ENCODE measurements around the gene NKX1-1. TPM values are rescaled to one million over a fixed set of nuclear protein-coding genes. Genes with fewer than 3 reads are reported as not detected.
"Not testable (repeated sequence)": the region's sequence is repeated elsewhere in the genome, so short reads cannot be mapped to it uniquely, and the experiment has no call there.

NKX1-1 gene
- total RNA-seq, 1 donor = not detected

DNA sequence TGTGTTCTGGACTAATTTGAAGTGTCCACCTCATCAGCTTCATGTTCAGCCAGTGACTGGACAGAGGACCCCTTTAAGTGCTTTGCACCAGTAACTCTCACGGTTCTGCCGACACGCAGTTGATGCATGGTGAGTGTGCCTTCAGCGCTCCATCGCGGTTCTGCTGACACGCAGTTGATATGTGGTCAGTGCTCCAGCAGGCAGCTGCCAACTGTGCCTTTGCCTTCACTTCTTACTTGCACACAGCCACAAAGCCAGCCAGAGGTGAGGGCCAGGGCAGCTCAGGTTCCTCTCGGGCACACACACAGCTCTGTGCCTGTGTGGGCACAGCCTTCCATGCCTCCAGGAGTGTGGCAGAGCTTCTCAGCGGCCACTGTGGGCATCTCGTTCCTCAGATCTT lies 12.4 kb downstream of the NKX1-1 start:
- TF ChIP-seq, protein P1, sequence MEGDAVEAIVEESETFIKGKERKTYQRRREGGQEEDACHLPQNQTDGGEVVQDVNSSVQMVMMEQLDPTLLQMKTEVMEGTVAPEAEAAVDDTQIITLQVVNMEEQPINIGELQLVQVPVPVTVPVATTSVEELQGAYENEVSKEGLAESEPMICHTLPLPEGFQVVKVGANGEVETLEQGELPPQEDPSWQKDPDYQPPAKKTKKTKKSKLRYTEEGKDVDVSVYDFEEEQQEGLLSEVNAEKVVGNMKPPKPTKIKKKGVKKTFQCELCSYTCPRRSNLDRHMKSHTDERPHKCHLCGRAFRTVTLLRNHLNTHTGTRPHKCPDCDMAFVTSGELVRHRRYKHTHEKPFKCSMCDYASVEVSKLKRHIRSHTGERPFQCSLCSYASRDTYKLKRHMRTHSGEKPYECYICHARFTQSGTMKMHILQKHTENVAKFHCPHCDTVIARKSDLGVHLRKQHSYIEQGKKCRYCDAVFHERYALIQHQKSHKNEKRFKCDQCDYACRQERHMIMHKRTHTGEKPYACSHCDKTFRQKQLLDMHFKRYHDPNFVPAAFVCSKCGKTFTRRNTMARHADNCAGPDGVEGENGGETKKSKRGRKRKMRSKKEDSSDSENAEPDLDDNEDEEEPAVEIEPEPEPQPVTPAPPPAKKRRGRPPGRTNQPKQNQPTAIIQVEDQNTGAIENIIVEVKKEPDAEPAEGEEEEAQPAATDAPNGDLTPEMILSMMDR (IDR thresholded peaks at IDR 0.05; ENCODE audit: insufficient read depth, low read depth, low read length) = no peak
- no peak overlapping the region for H3K4me3 ChIP-seq (ENCODE audit: low read depth, low read length)
- DNase-seq (ENCODE audit: low read depth) = no peak

DNA sequence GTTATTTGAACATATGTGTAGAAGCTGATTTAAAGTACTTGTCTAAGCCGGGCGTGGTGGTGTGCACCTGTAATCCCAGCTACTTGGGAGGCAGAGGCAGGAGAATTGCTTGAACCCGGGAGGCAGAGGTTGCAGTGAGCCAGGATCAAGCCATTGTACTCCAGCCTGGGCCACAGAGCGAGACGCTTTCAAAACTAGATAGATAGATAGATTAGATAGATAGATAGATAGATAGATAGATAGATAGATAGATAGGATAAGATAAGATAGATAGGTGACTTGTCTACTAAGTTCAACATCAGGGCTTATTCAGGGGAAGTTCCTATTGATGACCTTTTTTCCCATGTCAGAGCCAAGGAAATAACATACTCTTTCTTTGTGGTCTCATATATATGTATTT lies 12.9 kb downstream of the NKX1-1 start:
- not testable (repeated sequence) for DNase-seq (ENCODE audit: low read depth)

DNA sequence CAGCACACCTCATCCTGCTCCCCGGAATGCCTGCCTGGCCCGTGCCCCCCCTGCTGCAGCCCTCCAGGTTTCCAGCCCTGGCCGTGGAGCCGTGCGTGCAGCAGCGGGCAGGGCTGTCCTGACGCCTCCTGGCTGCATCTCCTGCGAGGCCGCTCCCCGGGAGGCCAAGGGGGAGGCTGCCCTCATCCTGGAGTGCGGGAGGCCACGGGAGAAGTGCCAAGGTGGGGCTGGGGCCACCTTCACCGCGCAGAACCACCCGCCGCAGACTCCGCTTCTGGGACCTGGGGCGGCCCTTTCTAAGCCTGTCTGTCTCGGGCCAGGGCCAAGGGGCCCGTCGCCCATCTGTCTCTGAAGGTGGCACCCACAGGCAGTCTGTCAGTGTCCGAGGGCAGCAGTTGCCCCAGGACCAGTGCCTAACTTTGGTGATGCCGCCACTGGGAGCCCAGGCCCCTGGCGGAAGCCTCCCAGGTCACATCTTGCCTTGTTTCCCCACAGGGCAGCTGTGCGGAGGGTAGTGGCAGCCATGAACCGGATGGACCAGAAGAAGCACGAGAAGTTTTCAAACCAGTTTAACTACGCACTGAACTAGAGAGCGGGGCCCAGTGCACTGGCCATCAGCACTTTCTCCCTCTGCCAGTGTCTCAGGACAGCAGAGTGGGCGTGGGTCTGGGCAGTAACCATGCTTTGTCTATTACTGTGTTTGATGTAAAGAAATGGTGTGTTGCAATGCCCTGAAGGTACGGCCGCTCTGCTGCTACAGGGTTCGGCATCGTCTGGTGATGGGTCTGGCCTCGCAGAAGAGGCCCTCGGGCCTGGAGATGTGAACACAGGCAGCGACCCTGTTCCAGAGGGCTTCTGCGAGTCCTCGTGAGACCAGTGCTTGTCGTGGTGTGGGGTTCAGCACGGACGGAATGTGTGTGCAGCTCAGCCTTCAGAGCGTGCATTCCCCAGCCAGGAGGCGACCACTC lies 20.6 kb downstream of the NKX1-1 start:
- TF ChIP-seq, protein P1 (IDR thresholded peaks at IDR 0.05; ENCODE audit: insufficient read depth, low read depth, low read length) = no peak
- no peak for DNase-seq (ENCODE audit: low read depth)
- H3K4me3 ChIP-seq (ENCODE audit: low read depth, low read length) = no peak overlapping the region

More for the DNA sequence above, 12.9 kb downstream of the NKX1-1 start:
- H3K4me3 ChIP-seq (ENCODE audit: low read depth, low read length) = not testable (repeated sequence)

DNA sequence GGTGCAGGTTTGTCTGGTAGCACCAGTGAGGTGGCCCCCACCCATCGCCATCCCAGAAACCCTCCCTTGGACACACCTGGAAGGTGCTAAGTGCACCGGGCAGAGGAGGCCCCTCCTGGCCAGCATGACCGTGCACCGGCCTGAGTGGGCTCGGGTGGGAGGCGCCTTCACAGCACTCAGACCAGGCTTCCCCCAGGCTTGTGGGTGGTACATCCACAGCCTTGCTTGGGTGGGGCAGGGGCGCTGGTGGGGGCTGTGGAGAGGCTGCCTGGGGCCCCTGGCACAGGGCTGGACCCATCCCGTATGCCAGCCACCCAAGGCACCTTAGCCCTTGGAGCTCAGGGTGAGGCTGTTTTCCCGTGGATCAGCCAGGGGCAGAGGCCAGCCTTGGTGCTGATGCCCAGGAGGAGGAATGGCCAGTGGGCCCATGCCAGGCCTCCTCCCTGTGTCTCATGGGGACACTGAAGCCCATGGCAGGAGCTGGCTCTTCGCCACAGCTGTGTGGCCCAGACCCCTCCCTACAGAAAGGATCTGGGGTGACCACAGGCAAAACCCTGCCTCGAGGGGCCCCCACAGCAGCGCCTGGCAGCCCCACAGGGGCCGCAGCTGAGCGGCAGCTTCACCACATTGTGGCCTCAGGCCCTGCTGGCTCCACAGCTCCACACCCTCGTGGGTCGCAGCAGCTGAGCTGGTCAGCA lies 21.4 kb downstream of the NKX1-1 start:
- DNase-seq (ENCODE audit: low read depth) = no peak
- TF ChIP-seq, protein P1 (IDR thresholded peaks at IDR 0.05; ENCODE audit: insufficient read depth, low read depth, low read length) = no peak
- H3K4me3 ChIP-seq (ENCODE audit: low read depth, low read length) = no peak overlapping the region

DNA sequence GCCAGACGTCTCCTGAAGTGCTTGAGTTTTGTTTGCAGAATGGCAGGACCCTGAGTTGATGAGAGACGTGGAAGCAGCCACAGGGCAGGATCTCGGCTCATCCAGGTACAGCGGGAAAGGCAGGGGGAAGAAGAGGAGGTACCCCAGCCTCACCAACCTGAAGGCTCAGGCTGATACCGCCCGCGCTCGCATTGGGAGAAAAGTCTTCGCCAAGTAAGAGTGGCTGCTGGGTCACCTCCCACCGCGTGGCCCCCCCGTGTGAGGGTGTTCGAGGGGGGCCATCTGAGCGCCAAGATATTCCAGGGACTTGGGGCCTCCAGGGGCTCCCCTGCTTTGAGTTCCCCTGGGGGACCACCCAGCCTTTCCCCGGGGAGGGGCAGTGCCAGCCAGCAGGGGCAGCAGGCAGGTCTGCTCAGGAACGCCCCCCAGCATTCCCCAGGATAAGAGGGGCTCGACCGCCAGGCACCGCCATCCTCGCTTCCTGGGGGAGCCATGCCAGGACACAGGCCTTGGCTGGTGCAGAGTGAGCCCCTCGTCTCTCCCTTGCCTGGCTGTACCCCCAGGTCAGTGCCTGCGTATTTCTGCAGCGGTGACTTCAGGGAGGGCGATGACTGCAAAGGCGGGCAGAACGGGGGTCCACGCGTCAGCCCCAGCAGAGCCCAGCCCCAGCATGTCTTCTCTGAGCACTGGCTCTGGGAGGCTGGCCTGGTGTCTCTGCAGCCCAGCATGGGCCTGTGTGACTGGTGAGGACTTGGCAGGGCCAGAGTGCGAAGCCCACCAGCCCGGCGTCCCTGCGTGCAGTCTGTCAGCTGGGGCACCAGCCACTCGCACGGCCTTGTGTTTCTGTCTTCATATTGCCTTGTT lies 22.3 kb downstream of the NKX1-1 start:
- TF ChIP-seq, protein P1 (IDR thresholded peaks at IDR 0.05; ENCODE audit: insufficient read depth, low read depth, low read length) = no peak
- DNase-seq (ENCODE audit: low read depth) = no peak
- H3K4me3 ChIP-seq (ENCODE audit: low read depth, low read length) = no peak overlapping the region

DNA sequence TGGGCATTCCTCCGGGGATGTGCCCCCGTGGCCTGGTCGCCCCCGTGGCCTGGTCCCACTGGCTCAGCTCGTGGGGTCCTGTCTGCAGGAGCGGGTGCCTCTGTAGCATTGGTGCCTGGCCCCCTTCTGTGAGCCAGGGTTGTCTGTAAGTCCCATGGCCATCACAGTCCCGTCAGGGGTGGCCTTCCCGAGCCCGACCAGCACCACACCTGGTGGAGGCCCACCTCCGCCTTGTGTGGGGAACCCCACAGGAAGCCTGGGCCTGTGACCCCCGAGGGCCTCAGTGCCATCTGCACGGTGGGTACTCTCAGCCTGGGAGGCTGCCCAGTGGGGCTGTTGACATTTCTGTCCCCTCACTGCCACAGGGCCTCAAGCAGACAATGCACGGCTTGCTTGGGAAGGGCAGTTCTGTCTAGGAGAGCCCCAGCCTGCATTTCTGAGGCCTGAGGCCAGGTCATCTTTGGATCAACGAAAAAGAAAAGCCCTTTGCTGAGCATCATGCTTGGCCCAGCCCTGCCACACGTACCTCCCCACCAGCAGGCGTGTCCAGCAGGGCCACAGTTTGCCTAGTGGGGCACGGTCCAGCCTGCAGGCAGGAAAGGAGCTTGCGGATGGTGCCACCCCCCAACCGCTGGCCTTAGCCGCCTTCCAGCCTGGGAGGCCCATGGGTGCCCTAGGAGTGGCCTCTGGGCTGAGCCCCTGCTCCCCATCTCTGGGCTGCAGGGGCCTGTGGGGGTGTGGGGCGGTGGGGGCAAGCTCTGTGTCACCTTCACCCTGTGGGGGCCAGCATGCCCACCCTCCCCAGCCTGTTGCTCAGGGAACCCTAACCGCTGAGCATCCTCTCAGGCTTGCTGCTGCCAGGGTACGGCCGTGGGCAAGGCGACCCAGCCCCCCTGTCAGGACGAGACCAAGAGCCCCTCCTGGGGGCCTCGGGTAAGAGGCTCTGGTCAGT lies 23.2 kb downstream of the NKX1-1 start:
- no peak overlapping the region for H3K4me3 ChIP-seq (ENCODE audit: low read depth, low read length)
- no peak for DNase-seq (ENCODE audit: low read depth)
- TF ChIP-seq, protein P1 (IDR thresholded peaks at IDR 0.05; ENCODE audit: insufficient read depth, low read depth, low read length) = no peak
